Upper lobe of left lung (tissue), 6 donors: Measurements from ENCODE around the gene KCNA1. TPM values are rescaled to one million over a fixed set of nuclear protein-coding genes. Genes with fewer than 3 reads are reported as not detected.
A peak's percentile ranks its signal among the peaks of the same experiment; 100 is the strongest.

ENCODE experiments used
- ATAC-seq, 2 donors: fragments of 200-7000 bp; cut with Tn5 transposase; one replicate each; pipeline ENCODE4 v1.9.1; 2022; ENCODE audit warnings: mild to moderate bottlenecking in 2 of 2, moderate library complexity in 2 of 2; ENCODE audit not compliant: low FRiP score in 2 of 2
- DNase-seq, 2 donors: peaks; one replicate each; pipeline ENCODE4 v3.0.0-alpha.2; 2019 to 2020
- H3K27ac ChIP-seq, 4 donors: fragments of 200-600 bp; sonication (generic); one replicate each; pipeline ENCODE4 v1.5.1; 2016 to 2019
- H3K27me3 ChIP-seq, 4 donors: fragments of 200-600 bp; sonication (generic); one replicate each; pipeline ENCODE4 v1.5.1; 2017 to 2019
- H3K36me3 ChIP-seq, 4 donors: fragments of 200-600 bp; sonication (generic); one replicate each; pipeline ENCODE4 v1.5.1; 2016 to 2019
- H3K4me1 ChIP-seq, 4 donors: fragments of 200-600 bp; sonication (generic); one replicate each; pipeline ENCODE4 v1.5.1; 2018 to 2019
- H3K4me3 ChIP-seq, 4 donors: fragments of 200-600 bp; sonication (generic); one replicate each; pipeline ENCODE4 v1.5.1; 2017 to 2019; ENCODE audit warnings: mild to moderate bottlenecking in 2 of 4, moderate library complexity in 1 of 4
- H3K9me3 ChIP-seq, 4 donors: fragments of 200-600 bp; sonication (generic); one replicate each; pipeline ENCODE4 v1.5.1; 2018 to 2019
- CTCF ChIP-seq, 6 experiments: fragments of 450-650 bp in 4 of 6; fragments of 200-600 bp in 2 of 6; sonication (generic) in 2 of 6; IDR thresholded peaks; one replicate each; pipeline ENCODE4 v1.5.1; 2016 to 2019; ENCODE audit warnings: antibody characterized with exemption in 6 of 6
- EP300 ChIP-seq, 4 donors: sonication (generic); formaldehyde crosslinking; IDR thresholded peaks; one replicate each; pipeline ENCODE4 v1.5.1; 2017; ENCODE audit warnings: antibody characterized with exemption in 4 of 4, control low read depth in 2 of 4
- POLR2A ChIP-seq, 4 donors: fragments of 450-650 bp; IDR thresholded peaks; one replicate each; pipeline ENCODE4 v1.5.1; 2016 to 2017; ENCODE audit warnings: antibody characterized with exemption in 4 of 4, mild to moderate bottlenecking in 2 of 4
- POLR2AphosphoS5 ChIP-seq, 2 donors: sonication (generic); formaldehyde crosslinking; IDR thresholded peaks; one replicate each; pipeline ENCODE4 v1.5.1; 2017; ENCODE audit warnings: antibody characterized with exemption in 2 of 2
- WGBS, 2 donors: methylation state at CpG; one replicate each; pipeline ENCODE4 v1.1.5; 2017 to 2018; 5-methylcytosine and 5-hydroxymethylcytosine counted together
- total RNA-seq, 6 donors: library from RNA; depleted of rRNA in 4 of 6; stranded (reverse); fragments of >200 nt in 4 of 6; gene quantifications; one replicate each; pipeline versions ENCODE4 v1.1.0 to v1.2.1, GENCODE V29; 2016 to 2021
- donor health status: DM: no; HTN: no; CAD: no; lungs with moderate emphysema.
- donor health status: DM: no; HTN: yes; CAD: no; lungs with severe emphysema.

The KCNA1 gene
- total RNA-seq, 6 donors from 2014 or later = 0.44 to 2.5 TPM; not detected in 4

GRCh38 chr12:4894019-4894418, 15.7 kb upstream of the KCNA1 start:
- H3K27ac ChIP-seq = no peak overlapping the region
- TF ChIP-seq POLR2AphosphoS5 (IDR thresholded peaks at IDR 0.05) = no peak
- no peak for DNase-seq
- no peak for ATAC-seq
- H3K4me3 ChIP-seq = no peak overlapping the region
- H3K27me3 ChIP-seq = no peaks in the 10 kb centered on the region
- no peaks in the 10 kb centered on the region for H3K9me3 ChIP-seq
- no peaks in the 10 kb centered on the region for H3K4me1 ChIP-seq
- WGBS, 2 donors = 64 to 65% methylated on average over 9 of the region's 9 CpGs
- no peaks in the 10 kb centered on the region for H3K36me3 ChIP-seq

- Histone ChIP-seq H3K27me3 (no peaks in the 10 kb centered on the region), H3K4me3 (no peak overlapping the region), H3K4me1 (no peaks in the 10 kb centered on the region), H3K27ac (no peak overlapping the region), H3K36me3 (no peaks in the 10 kb centered on the region), H3K9me3 (no peaks in the 10 kb centered on the region)
- ATAC-seq (no peak), DNase-seq (no peak)
- TF ChIP-seq POLR2A (IDR thresholded peaks at IDR 0.05) (no peak), POLR2AphosphoS5 (IDR thresholded peaks at IDR 0.05) (no peak), EP300 (IDR thresholded peaks at IDR 0.05) (no peak), CTCF (IDR thresholded peaks at IDR 0.05) (no peak)
- 49 to 58% methylated on average over 4 of the region's 4 CpGs for WGBS, 2 donors
These were observed 10.3 kb upstream of the KCNA1 start for GRCh38 chr12:4899364-4899763.

- Histone ChIP-seq H3K9me3 (no peaks in the 10 kb centered on the region), H3K27ac (no peak overlapping the region), H3K36me3 (no peaks in the 10 kb centered on the region), H3K27me3 (no peaks in the 10 kb centered on the region), H3K4me1 (no peaks in the 10 kb centered on the region), H3K4me3 (no peak overlapping the region)
- WGBS, 2 donors = 80 to 88% methylated on average over 5 of the region's 5 CpGs
- TF ChIP-seq CTCF (IDR thresholded peaks at IDR 0.05) (no peak), POLR2A (IDR thresholded peaks at IDR 0.05) (no peak), POLR2AphosphoS5 (IDR thresholded peaks at IDR 0.05) (no peak), EP300 (IDR thresholded peaks at IDR 0.05) (no peak)
- DNase-seq (no peak), ATAC-seq (peak in 1 of 2 donors; percentile 35)
These were observed 9.4 kb upstream of the KCNA1 start for GRCh38 chr12:4900327-4900726.

GRCh38 chr12:4905316-4905715, 4.4 kb upstream of the KCNA1 start:
- Histone ChIP-seq H3K4me1 (peaks cover 11 to 17% (median 13%) of the 10 kb centered on the region in 4 donors), H3K27ac (no peak overlapping the region), H3K27me3 (peaks cover 0 to 19% (median 10%) of the 10 kb centered on the region in 4 donors), H3K36me3 (no peaks in the 10 kb centered on the region), H3K9me3 (no peaks in the 10 kb centered on the region), H3K4me3 (no peak overlapping the region)
- TF ChIP-seq POLR2AphosphoS5 (IDR thresholded peaks at IDR 0.05) (no peak), EP300 (IDR thresholded peaks at IDR 0.05) (no peak)
- ATAC-seq (no peak), DNase-seq (no peak)

- ATAC-seq (peak in 1 of 2 donors; percentile 12), DNase-seq (peak in 1 of 2 donors; percentile 54)
- WGBS, 2 donors = 3% methylated on average over 18 to 29 of the region's 31 CpGs
- Histone ChIP-seq H3K4me1 (peaks cover 16 to 27% (median 21%) of the 10 kb centered on the region in 4 donors), H3K9me3 (no peaks in the 10 kb centered on the region), H3K27me3 (peaks cover 0 to 32% (median 18%) of the 10 kb centered on the region in 4 donors), H3K36me3 (no peaks in the 10 kb centered on the region), H3K4me3 (no peak overlapping the region), H3K27ac (no peak overlapping the region)
- TF ChIP-seq POLR2A (IDR thresholded peaks at IDR 0.05) (no peak), EP300 (IDR thresholded peaks at IDR 0.05) (no peak), POLR2AphosphoS5 (IDR thresholded peaks at IDR 0.05) (no peak), CTCF (IDR thresholded peaks at IDR 0.05) (no peak)
These were observed 858 bp upstream of the KCNA1 start for GRCh38 chr12:4908684-4909409.

GRCh38 chr12:4909410-4909733, 333 bp upstream of the KCNA1 start:
- H3K4me3 ChIP-seq = peak overlapping the region in 3 of 4 donors; percentile 27 to 45 (median 40)
- H3K9me3 ChIP-seq = no peaks in the 10 kb centered on the region
- no peak for TF ChIP-seq CTCF (IDR thresholded peaks at IDR 0.05)
- TF ChIP-seq POLR2AphosphoS5 (IDR thresholded peaks at IDR 0.05) = no peak
- no peak for TF ChIP-seq EP300 (IDR thresholded peaks at IDR 0.05)
- no peak for TF ChIP-seq POLR2A (IDR thresholded peaks at IDR 0.05)
- H3K27ac ChIP-seq = no peak overlapping the region
- WGBS, 2 donors = 0 to 2% methylated on average over 10 to 24 of the region's 24 CpGs
- H3K36me3 ChIP-seq = no peaks in the 10 kb centered on the region
- H3K27me3 ChIP-seq = peaks cover 0 to 32% (median 18%) of the 10 kb centered on the region in 4 donors
- ATAC-seq (peak in 1 of 2 donors; percentile 15), DNase-seq (peak in 1 of 2 donors; percentile 82)
- H3K4me1 ChIP-seq = peaks cover 16 to 27% (median 21%) of the 10 kb centered on the region in 4 donors
